ENCODE measurements around the gene NR6A1.

Gene NR6A1

DNA sequence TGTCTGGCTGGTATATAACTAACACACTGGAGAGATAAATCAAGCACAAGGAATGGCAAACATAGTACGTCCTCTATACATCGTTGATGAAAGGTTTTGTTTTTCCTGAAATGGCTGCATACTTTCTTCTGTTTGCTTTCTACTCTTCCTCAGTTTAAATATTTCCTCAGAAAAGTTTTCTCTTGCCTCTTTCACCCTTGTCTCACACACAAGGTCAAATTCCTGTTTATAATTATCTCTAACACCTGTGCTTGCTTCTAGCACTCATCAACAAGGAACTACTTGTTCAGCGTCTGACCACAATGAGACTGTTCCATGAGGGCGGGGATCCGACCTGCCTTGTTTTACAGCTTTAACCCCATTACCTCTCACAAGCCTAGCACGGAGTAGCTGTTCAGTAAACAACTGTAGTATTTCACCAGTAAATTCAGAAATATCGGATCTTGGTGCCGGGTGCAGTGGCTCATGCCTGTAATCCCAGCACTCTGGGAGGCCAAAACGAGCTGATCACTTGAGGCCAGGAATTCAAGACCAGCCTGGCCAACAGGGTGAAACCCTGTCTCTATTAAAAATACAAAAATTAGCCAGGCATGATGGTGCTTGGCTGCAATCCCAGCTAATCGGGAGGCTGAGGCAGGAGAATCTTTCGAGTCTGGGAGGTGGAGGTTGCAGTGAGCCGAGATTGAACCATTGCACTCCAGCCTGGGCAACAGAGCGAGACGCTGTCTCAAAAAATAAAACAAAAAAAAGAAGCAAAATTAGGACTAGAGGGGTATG is 37.0 kb downstream of the NR6A1 start:
- no peak overlapping the region for H3K27ac ChIP-seq
- no peak overlapping the region for H3K4me3 ChIP-seq
- H3K4me1 ChIP-seq, result no peaks in the 10 kb centered on the region

GRCh38 chr9:124730772-124731171 is 40.3 kb downstream of the NR6A1 start:
- H3K4me3 ChIP-seq, result no peak overlapping the region
- no peak overlapping the region for H3K27ac ChIP-seq
- intact Hi-C loops (cut with DNase I; ENCODE audit: low total_unique reads), result no loop called here
- no peaks in the 10 kb centered on the region for H3K4me1 ChIP-seq
- DNase-seq, result no peak
- H3K9me3 ChIP-seq, result no peaks in the 10 kb centered on the region
- no peaks in the 10 kb centered on the region for H3K27me3 ChIP-seq
- H3K36me3 ChIP-seq, result no peaks in the 10 kb centered on the region
- TF ChIP-seq, protein P1, sequence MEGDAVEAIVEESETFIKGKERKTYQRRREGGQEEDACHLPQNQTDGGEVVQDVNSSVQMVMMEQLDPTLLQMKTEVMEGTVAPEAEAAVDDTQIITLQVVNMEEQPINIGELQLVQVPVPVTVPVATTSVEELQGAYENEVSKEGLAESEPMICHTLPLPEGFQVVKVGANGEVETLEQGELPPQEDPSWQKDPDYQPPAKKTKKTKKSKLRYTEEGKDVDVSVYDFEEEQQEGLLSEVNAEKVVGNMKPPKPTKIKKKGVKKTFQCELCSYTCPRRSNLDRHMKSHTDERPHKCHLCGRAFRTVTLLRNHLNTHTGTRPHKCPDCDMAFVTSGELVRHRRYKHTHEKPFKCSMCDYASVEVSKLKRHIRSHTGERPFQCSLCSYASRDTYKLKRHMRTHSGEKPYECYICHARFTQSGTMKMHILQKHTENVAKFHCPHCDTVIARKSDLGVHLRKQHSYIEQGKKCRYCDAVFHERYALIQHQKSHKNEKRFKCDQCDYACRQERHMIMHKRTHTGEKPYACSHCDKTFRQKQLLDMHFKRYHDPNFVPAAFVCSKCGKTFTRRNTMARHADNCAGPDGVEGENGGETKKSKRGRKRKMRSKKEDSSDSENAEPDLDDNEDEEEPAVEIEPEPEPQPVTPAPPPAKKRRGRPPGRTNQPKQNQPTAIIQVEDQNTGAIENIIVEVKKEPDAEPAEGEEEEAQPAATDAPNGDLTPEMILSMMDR (IDR thresholded peaks at IDR 0.05), result no peak

More for the DNA sequence above, 37.0 kb downstream of the NR6A1 start:
- TF ChIP-seq, protein P1 (IDR thresholded peaks at IDR 0.05), result no peak
- Histone ChIP-seq H3K9me3 (no peaks in the 10 kb centered on the region), H3K36me3 (no peaks in the 10 kb centered on the region), H3K27me3 (no peaks in the 10 kb centered on the region)
- intact Hi-C loops (cut with DNase I; ENCODE audit: low total_unique reads), result no loop called here
- DNase-seq, result no peak

GRCh38 chr9:124726886-124727285 is 44.2 kb downstream of the NR6A1 start:
- no peaks in the 10 kb centered on the region for H3K27me3 ChIP-seq
- H3K27ac ChIP-seq, result no peak overlapping the region
- no peak overlapping the region for H3K4me3 ChIP-seq
- DNase-seq, result no peak
- no peaks in the 10 kb centered on the region for H3K36me3 ChIP-seq
- H3K9me3 ChIP-seq, result no peaks in the 10 kb centered on the region
- H3K4me1 ChIP-seq, result no peaks in the 10 kb centered on the region
- intact Hi-C loops (cut with DNase I; ENCODE audit: low total_unique reads), result no loop called here
- TF ChIP-seq, protein P1 (IDR thresholded peaks at IDR 0.05), result no peak

GRCh38 chr9:124725068-124725452 is 46.1 kb downstream of the NR6A1 start:
- H3K9me3 ChIP-seq, result no peaks in the 10 kb centered on the region
- no peak overlapping the region for H3K27ac ChIP-seq
- H3K4me1 ChIP-seq, result no peaks in the 10 kb centered on the region
- TF ChIP-seq, protein P1 (IDR thresholded peaks at IDR 0.05), result no peak
- H3K4me3 ChIP-seq, result no peak overlapping the region
- no peak for DNase-seq
- intact Hi-C loops (cut with DNase I; ENCODE audit: low total_unique reads), result no loop called here
- H3K36me3 ChIP-seq, result no peaks in the 10 kb centered on the region
- H3K27me3 ChIP-seq, result no peaks in the 10 kb centered on the region

DNA sequence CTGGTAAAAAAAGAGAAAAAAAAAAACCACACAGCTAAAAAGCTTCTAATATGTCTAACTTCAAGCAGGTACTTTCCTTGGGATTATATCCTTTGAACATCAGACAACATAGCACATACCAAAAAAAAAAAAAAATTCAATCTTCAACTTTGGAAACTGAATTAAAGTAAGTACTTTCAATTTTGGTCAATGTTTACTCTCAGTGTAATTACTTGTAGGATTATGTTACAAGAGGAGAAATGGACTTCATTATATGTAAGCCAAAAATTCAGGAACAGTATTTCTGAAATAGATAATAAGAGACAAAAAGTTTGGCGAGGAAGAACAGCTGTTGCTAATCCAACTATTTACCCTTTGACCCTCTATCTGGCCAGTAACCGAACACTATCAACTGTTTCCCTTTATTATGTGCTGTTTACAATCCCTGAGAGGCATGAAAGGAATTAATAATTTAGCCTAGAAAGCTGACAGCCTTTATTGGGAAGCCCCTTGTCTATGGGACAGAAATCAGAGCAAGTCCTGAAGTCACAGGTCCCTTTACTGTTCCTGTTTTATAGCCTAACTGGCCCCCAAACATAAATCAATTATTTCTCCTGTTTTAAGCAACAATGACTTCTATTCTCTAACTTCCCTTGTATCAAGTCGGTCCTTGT is 46.6 kb downstream of the NR6A1 start:
- Histone ChIP-seq H3K9me3 (no peaks in the 10 kb centered on the region), H3K36me3 (no peaks in the 10 kb centered on the region), H3K4me3 (no peak overlapping the region), H3K27me3 (no peaks in the 10 kb centered on the region), H3K4me1 (no peaks in the 10 kb centered on the region), H3K27ac (no peak overlapping the region)
- TF ChIP-seq, protein P1 (IDR thresholded peaks at IDR 0.05), result no peak
- no peak for DNase-seq
- intact Hi-C loops (cut with DNase I; ENCODE audit: low total_unique reads), result no loop called here

All from tibial artery (tissue), 4 donors.